Measurements from ENCODE around the gene YWHAQ.
A peak's percentile ranks its signal among the peaks of the same experiment; 100 is the strongest.
"Not testable (repeated sequence)": the region's sequence is repeated elsewhere in the genome, so short reads cannot be mapped to it uniquely, and the experiment has no call there.

Gene YWHAQ

GRCh38 chr2:9555297-9556120, 75.3 kb downstream of the YWHAQ start, which contains the start of gene ADAM17:
ADAM17 (minus strand) TSS chr2:9555830; CDS start chr2:9555605, 225 bp downstream.
- H3K4me3 ChIP-seq (ENCODE audit: low read depth, low read length): peak within 1 kb of the TSS; percentile 88
- in situ Hi-C loops (cut with HindIII; ENCODE audit: low sequenced_read_pairs): no loop called here
- TF ChIP-seq, protein P1, sequence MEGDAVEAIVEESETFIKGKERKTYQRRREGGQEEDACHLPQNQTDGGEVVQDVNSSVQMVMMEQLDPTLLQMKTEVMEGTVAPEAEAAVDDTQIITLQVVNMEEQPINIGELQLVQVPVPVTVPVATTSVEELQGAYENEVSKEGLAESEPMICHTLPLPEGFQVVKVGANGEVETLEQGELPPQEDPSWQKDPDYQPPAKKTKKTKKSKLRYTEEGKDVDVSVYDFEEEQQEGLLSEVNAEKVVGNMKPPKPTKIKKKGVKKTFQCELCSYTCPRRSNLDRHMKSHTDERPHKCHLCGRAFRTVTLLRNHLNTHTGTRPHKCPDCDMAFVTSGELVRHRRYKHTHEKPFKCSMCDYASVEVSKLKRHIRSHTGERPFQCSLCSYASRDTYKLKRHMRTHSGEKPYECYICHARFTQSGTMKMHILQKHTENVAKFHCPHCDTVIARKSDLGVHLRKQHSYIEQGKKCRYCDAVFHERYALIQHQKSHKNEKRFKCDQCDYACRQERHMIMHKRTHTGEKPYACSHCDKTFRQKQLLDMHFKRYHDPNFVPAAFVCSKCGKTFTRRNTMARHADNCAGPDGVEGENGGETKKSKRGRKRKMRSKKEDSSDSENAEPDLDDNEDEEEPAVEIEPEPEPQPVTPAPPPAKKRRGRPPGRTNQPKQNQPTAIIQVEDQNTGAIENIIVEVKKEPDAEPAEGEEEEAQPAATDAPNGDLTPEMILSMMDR (IDR thresholded peaks at IDR 0.05; ENCODE audit: low read depth, low read length, missing control alignments): peak; percentile 30
- DNase-seq (ENCODE audit: low read depth): peak; percentile 91

DNA sequence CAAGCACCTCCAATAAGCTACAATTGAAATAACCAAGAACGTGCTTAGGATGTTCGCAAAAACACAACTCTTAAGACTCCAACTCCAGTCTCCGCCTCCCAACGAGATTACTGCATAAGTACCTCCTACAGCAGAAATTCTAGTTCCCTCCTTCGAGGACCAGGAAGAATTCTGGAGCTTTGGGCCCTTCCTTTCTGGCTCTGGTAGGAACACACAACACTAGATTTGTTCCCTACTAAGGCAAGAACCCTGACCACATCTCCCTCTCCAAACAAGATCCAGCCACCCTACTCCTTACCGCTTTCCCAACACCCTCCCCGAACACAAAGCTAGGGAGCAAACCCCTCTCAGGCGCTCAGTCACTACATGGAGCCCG, 75.9 kb downstream of the YWHAQ start:
- peak; percentile 73 for DNase-seq (ENCODE audit: low read depth)
- TF ChIP-seq, protein P1 (IDR thresholded peaks at IDR 0.05; ENCODE audit: low read depth, low read length, missing control alignments): no peak
- in situ Hi-C loops (cut with HindIII; ENCODE audit: low sequenced_read_pairs): no loop called here
- H3K4me3 ChIP-seq (ENCODE audit: low read depth, low read length): peak overlapping the region; percentile 88

GRCh38 chr2:9552219-9553178, 78.3 kb downstream of the YWHAQ start:
- DNase-seq (ENCODE audit: low read depth): no peak
- in situ Hi-C loops (cut with HindIII; ENCODE audit: low sequenced_read_pairs): no loop called here
- TF ChIP-seq, protein P1 (IDR thresholded peaks at IDR 0.05; ENCODE audit: low read depth, low read length, missing control alignments): no peak
- peak overlapping the region; percentile 3 for H3K4me3 ChIP-seq (ENCODE audit: low read depth, low read length)

DNA sequence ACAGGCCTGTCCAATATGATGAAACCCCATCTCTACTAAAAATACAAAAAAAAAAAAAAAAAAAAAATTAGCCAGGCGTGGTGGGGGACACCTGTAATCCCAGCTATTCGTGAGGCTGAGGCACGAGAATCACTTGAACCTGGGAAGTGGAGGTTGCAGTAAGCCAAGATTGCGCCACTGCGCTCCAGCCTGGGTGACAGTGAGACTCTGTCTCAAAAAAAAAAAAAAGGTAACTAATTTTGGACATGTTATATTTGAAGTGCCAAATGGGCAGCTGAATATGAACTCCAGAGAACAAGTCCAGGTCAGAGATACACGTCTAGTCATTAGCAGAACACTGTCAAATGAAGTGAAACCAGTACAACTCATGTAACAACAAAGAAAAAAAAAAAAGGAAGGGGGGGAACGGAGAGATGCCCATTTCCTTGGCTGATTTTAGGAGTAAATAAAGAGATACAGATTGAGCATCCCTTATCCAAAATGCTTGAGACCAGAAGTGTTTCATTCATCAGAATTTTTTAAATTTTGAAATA, 79.9 kb downstream of the YWHAQ start:
- in situ Hi-C loops (cut with HindIII; ENCODE audit: low sequenced_read_pairs); DNase-seq (ENCODE audit: low read depth); H3K4me3 ChIP-seq (ENCODE audit: low read depth, low read length): not testable (repeated sequence)

DNA sequence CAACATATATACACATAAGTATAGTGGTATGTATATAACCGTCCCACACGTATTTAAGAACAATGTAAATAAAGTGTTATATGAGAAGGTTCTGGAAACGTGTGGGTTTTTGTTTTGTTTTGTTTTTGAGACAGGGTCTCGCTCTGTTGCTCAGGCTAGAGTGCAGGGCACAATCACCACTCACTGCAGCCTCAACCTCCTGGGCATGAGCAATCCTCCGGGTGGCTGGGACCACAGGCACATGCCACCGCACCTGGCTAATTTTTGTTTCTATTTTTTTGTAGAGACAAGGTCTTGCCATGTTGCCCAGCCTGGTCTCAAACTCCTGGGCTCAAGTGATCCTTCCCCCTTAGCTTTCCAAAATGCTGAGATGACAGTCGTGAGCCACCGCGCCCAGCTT, 81.4 kb downstream of the YWHAQ start:
- H3K4me3 ChIP-seq (ENCODE audit: low read depth, low read length): no peak overlapping the region
- in situ Hi-C loops (cut with HindIII; ENCODE audit: low sequenced_read_pairs): no loop called here
- TF ChIP-seq, protein P1 (IDR thresholded peaks at IDR 0.05; ENCODE audit: low read depth, low read length, missing control alignments): no peak
- no peak for DNase-seq (ENCODE audit: low read depth)

DNA sequence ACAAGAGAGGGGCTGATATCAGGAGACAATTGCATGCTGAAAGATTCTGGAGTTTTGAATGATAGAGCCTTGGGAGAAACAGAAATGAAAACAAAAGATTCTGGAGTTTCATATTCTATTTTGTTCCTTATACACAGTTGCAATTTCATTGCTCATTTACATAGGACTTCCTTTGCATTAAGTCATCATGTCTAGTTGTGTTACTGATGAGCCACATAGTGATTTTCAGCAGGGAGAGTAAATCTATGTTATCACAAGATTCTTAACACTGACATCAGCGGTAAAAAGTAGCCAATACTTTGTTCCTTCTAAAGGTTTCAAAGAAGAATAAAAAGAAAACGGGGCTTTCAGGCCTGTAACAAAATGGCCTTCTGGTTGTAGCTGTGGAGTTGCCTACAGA, 82.3 kb downstream of the YWHAQ start:
- H3K4me3 ChIP-seq (ENCODE audit: low read depth, low read length): no peak overlapping the region
- in situ Hi-C loops (cut with HindIII; ENCODE audit: low sequenced_read_pairs): no loop called here
- TF ChIP-seq, protein P1 (IDR thresholded peaks at IDR 0.05; ENCODE audit: low read depth, low read length, missing control alignments): no peak
- no peak for DNase-seq (ENCODE audit: low read depth)
